DND-41 (cell line): Measurements from ENCODE around the gene ITPR2.

ENCODE experiments used
- CTCF ChIP-seq: IDR thresholded peaks from 2 replicates; pipeline ENCODE4 v1.5.1; 2012; ENCODE audit warnings: borderline replicate concordance, low read length, moderate library complexity, mild to moderate bottlenecking; ENCODE audit not compliant: poor library complexity, severe bottlenecking; ENCODE audit errors: extremely low read depth
- EZH2 ChIP-seq: IDR thresholded peaks from 3 replicates; pipeline ENCODE4 v1.6.1; 2012; ENCODE audit warnings: borderline replicate concordance, low read depth, mild to moderate bottlenecking, moderate library complexity, low read length, inconsistent platforms; ENCODE audit not compliant: severe bottlenecking

DNA sequence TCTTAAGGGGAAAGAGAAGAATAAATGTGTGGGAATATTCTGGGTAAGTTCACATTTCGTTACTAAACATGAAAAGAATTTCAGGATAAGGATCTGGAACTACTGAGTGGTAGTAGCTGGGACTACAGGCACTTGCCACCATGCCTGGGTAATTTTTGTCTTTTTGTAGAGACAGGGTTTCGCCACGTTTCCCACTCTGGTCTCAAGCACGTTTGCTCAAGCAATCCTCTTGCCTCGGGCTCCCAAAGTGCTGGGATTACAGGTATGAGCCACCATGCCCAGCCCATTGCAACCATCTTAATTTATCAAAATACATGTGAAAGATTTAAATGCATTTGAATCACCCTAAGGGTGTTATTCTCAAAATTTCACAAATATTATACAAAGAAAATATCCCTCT lies 26.4 kb downstream of the ITPR2 start:
- TF ChIP-seq EZH2, result no peak
- no peak for TF ChIP-seq CTCF
